K562 (cell line): ENCODE results near the gene DHRS3. TPM values are rescaled to one million over a fixed set of nuclear protein-coding genes. Genes with fewer than 3 reads are reported as not detected.
A peak's percentile ranks its signal among the peaks of the same experiment; 100 is the strongest.

ENCODE experiments used
- CCNT2 ChIP-seq: IDR thresholded peaks from 2 replicates; pipeline ENCODE4 v1.6.1; 2011; ENCODE audit warnings: borderline replicate concordance, low read depth, mild to moderate bottlenecking, moderate library complexity, mixed read lengths, low read length; ENCODE audit not compliant: insufficient read length; ENCODE audit errors: extremely low read depth
- EP400 ChIP-seq: fragments of 450-650 bp; IDR thresholded peaks from 2 replicates; pipeline ENCODE4 v1.6.1; 2017; ENCODE audit warnings: antibody characterized with exemption, mild to moderate bottlenecking, moderate library complexity
- FOSL1 ChIP-seq: fragments of 200-800 bp; sonication (Bioruptor generic); conservative IDR thresholded peaks from 2 replicates; pipeline ENCODE4 v1.6.1; 2016; ENCODE audit warnings: missing genetic modification characterization, missing compliant biosample characterization
- JUN ChIP-seq, 2 experiments: sonication (generic) in 1 of 2; formaldehyde crosslinking in 1 of 2; IDR thresholded peaks; 2 replicates each; pipeline versions ENCODE4 v1.6.1 to v1.8.0; 2012 to 2022; ENCODE audit warnings: borderline replicate concordance in 2 of 2, mild to moderate bottlenecking in 2 of 2, improper control_type of control experiment in 1 of 2, low read depth in 1 of 2, low read length in 1 of 2, missing genetic modification reagents in 1 of 2
- NFATC3 ChIP-seq: fragments of 450-650 bp; IDR thresholded peaks from 2 replicates; pipeline ENCODE4 v1.6.1; 2017; ENCODE audit warnings: mild to moderate bottlenecking
- NR2C2 ChIP-seq, 2 experiments: fragments of 200-800 bp in 1 of 2; sonication (Bioruptor generic) in 1 of 2; sonication (generic) in 1 of 2; formaldehyde crosslinking in 1 of 2; IDR thresholded peaks; 2 replicates each; pipeline versions ENCODE4 v1.6.1 to v1.8.0; 2016 to 2022; ENCODE audit warnings: mild to moderate bottlenecking in 1 of 2, missing compliant biosample characterization in 1 of 2, missing genetic modification characterization in 1 of 2, missing genetic modification reagents in 1 of 2
- SMAD3 ChIP-seq: fragments of 450-650 bp; formaldehyde crosslinking; conservative IDR thresholded peaks from 2 replicates; pipeline ENCODE4 v1.4.0; 2020; ENCODE audit warnings: mild to moderate bottlenecking
- TEAD1 ChIP-seq, 2 experiments: fragments of 450-650 bp in 1 of 2; sonication (generic) in 1 of 2; formaldehyde crosslinking; IDR thresholded peaks; 2 replicates each; pipeline versions ENCODE4 v1.4.0 to v1.8.0; 2020 to 2022; ENCODE audit warnings: mild to moderate bottlenecking in 2 of 2, missing genetic modification reagents in 1 of 2
- polyA plus RNA-seq, 8 experiments: library from polyadenylated mRNA; depleted of rRNA in 4 of 8; stranded (reverse) in 5 of 8; unstranded in 3 of 8; fragments of >200 nt; fragmentation: Nextera tagmentation in 2 of 8; fragmentation: Illumina TruSeq in 1 of 8; extraction: Ambion mirVana in 2 of 8; extraction: Trizol in 1 of 8; gene quantifications; 2 replicates each; pipeline versions ENCODE4 v1.2.1 to v1.2.3, GENCODE V29; 2011 to 2014; ENCODE audit warnings: inconsistent platforms in 1 of 8, missing spikeins in 1 of 8
- total RNA-seq, 7 experiments: library from RNA; depleted of rRNA in 6 of 7; stranded (reverse); fragments of >200 nt in 6 of 7; fragmentation: Illumina TruSeq in 2 of 7; extraction: Trizol in 2 of 7; gene quantifications; 2 replicates each; pipeline versions ENCODE4 v1.2.1 to v1.2.3, GENCODE V29; 2011 to 2021; ENCODE audit warnings: low replicate concordance in 1 of 7
- TF ChIP-seq, protein P1 (sequence below): fragments of 450-650 bp; IDR thresholded peaks from one replicate; pipeline ENCODE4 v1.6.1; 2018; ENCODE audit warnings: mild to moderate bottlenecking, moderate library complexity; ENCODE audit not compliant: partially characterized antibody
- TF ChIP-seq, protein P2 (sequence below), 2 experiments: fragments of 450-650 bp; IDR thresholded peaks; 2 replicates each; pipeline ENCODE4 v1.6.1; 2016

DHRS3 gene
- total and polyA plus RNA-seq, 9 of the 15 experiments (the other 6 are each of a cell fraction or from before 2014, with no cell fraction given), result 21.0 to 116 (median 58.7) TPM

DNA sequence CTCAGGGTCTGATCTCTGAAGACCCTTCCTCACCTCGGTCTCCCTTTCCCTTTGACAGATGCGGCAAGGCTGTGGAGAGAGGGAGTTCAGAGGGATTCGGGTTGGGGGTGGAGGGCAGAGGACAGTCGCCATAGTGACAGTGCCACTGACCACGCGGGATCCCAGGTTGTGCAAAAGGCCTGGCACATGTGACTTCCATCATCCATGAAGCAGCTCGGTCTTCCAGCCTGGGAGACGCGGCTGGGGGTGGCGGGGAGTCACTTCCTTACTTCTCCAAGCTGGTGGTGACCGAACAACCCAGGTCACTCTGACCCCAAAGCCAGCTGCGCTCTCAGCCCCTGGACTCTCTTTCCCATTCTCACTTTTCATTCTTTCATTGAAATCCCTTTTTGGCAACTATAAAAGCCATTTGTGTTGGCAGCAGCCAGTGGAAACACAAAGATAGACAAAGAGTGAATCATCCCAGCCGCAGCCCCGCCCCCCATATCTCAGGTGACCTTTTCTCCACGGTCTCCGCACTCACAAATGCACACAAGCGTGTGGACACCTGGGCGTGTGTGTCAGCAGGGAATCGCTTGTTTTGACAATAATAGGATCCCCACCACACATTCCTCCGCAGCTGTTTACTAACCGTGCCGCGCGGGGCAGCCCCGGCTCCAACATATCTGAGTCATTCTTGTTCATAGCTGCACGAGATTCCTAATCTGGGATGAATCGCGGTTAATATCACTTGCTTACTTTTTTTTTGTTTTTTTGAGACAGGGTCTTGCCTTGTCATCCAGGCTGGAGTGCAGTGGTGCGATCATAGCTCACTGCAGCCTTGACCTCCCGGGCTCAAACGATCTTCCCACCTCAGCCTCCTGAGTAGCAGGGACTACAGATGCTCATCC is 68.3 kb downstream of the DHRS3 start (continued):
- no peak for TF ChIP-seq NR2C2 (CRISPR knock-in tag; IDR thresholded peaks at IDR 0.05)
- peak; percentile 76 for TF ChIP-seq NR2C2 (tag; IDR thresholded peaks at IDR 0.05)
- TF ChIP-seq, protein P1, sequence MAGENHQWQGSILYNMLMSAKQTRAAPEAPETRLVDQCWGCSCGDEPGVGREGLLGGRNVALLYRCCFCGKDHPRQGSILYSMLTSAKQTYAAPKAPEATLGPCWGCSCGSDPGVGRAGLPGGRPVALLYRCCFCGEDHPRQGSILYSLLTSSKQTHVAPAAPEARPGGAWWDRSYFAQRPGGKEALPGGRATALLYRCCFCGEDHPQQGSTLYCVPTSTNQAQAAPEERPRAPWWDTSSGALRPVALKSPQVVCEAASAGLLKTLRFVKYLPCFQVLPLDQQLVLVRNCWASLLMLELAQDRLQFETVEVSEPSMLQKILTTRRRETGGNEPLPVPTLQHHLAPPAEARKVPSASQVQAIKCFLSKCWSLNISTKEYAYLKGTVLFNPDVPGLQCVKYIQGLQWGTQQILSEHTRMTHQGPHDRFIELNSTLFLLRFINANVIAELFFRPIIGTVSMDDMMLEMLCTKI, result no peak
- TF ChIP-seq EP400, result peak; percentile 66; the same call in 1 of the 2 replicates
- TF ChIP-seq TEAD1 (CRISPR knock-in tag; IDR thresholded peaks at IDR 0.05), result peak in 1 of 2 experiments; percentile 46; a peak in 1 of 4 replicates
- TF ChIP-seq FOSL1, result peak; percentile 99
- TF ChIP-seq CCNT2, result peak; percentile 70
- 0 out of 2 replicates have a peak, but pooled peaks have one; percentile 29 for TF ChIP-seq SMAD3
- TF ChIP-seq NFATC3, result 0 out of 2 replicates have a peak, but pooled peaks have one; percentile 17
- TF ChIP-seq, protein P2, sequence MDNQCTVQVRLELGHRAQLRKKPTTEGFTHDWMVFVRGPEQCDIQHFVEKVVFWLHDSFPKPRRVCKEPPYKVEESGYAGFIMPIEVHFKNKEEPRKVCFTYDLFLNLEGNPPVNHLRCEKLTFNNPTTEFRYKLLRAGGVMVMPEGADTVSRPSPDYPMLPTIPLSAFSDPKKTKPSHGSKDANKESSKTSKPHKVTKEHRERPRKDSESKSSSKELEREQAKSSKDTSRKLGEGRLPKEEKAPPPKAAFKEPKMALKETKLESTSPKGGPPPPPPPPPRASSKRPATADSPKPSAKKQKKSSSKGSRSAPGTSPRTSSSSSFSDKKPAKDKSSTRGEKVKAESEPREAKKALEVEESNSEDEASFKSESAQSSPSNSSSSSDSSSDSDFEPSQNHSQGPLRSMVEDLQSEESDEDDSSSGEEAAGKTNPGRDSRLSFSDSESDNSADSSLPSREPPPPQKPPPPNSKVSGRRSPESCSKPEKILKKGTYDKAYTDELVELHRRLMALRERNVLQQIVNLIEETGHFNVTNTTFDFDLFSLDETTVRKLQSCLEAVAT (IDR thresholded peaks at IDR 0.05), result peak; percentile 48 to 65; a peak in 2 of 4 replicates
- TF ChIP-seq JUN (IDR thresholded peaks at IDR 0.05; ENCODE audit: borderline replicate concordance, low read depth, low read length), result peak; percentile 76
- TF ChIP-seq JUN (CRISPR knock-in tag; IDR thresholded peaks at IDR 0.05; ENCODE audit: borderline replicate concordance), result no peak
